Measurements from ENCODE around the gene RFX3.

- TF ChIP-seq CTCF (IDR thresholded peaks at IDR 0.05; ENCODE audit: insufficient read depth, low read depth, low read length) (no peak), EZH2 (IDR thresholded peaks at IDR 0.05; ENCODE audit: insufficient read depth, low read length) (no peak)
Observed at GRCh38 chr9:3337515-3338225, 188.1 kb downstream of the RFX3 start.

Data from astrocyte (in vitro differentiated cells and primary cell).